H9 (cell line): ENCODE results near the gene DCC. TPM values are rescaled to one million over a fixed set of nuclear protein-coding genes. Genes with fewer than 3 reads are reported as not detected.

ENCODE experiments used
- DNase-seq: peaks from one replicate; pipeline ENCODE4 v3.0.0-alpha.2; 2017
- H2AFZ ChIP-seq: one replicate; pipeline ENCODE4 v1.6.1; 2013; ENCODE audit warnings: mild to moderate bottlenecking, low read length, control low read depth, moderate library complexity
- H2AK5ac ChIP-seq: 2 replicates; pipeline ENCODE4 v1.6.1; 2013; ENCODE audit warnings: low read length, control low read depth, mixed read lengths; ENCODE audit not compliant: insufficient read length
- H2BK120ac ChIP-seq: one replicate; pipeline ENCODE4 v1.6.1; 2013; ENCODE audit warnings: low read depth, mild to moderate bottlenecking, low read length, control low read depth, inconsistent platforms; ENCODE audit not compliant: poor library complexity, severe bottlenecking
- H2BK12ac ChIP-seq: 2 replicates; pipeline ENCODE4 v1.6.1; 2013; ENCODE audit warnings: low read length, control low read depth, mixed read lengths, low read depth; ENCODE audit not compliant: insufficient read length
- H2BK15ac ChIP-seq: 2 replicates; pipeline ENCODE4 v1.6.1; 2013; ENCODE audit warnings: low read depth, low read length, control low read depth
- H2BK20ac ChIP-seq: one replicate; pipeline ENCODE4 v1.6.1; 2013; ENCODE audit warnings: low read depth, mild to moderate bottlenecking, low read length, control low read depth, inconsistent platforms; ENCODE audit not compliant: poor library complexity, severe bottlenecking
- H2BK5ac ChIP-seq: 2 replicates; pipeline ENCODE4 v1.6.1; 2013; ENCODE audit warnings: low read length, control low read depth, mixed read lengths; ENCODE audit not compliant: insufficient read length
- H3K14ac ChIP-seq: 2 replicates; pipeline ENCODE4 v1.6.1; 2013; ENCODE audit warnings: low read length, control low read depth; ENCODE audit not compliant: insufficient read depth
- H3K18ac ChIP-seq: 2 replicates; pipeline ENCODE4 v1.6.1; 2013; ENCODE audit warnings: low read depth, mild to moderate bottlenecking, mixed read lengths, low read length, control low read depth; ENCODE audit not compliant: insufficient read length
- H3K23ac ChIP-seq: 2 replicates; pipeline ENCODE4 v1.6.1; 2013; ENCODE audit warnings: low read length, control low read depth, mixed read lengths, low read depth; ENCODE audit not compliant: insufficient read length
- H3K23me2 ChIP-seq: 2 replicates; pipeline ENCODE4 v1.6.1; 2013; ENCODE audit warnings: low read depth, mild to moderate bottlenecking, mixed read lengths, low read length, control low read depth; ENCODE audit not compliant: insufficient read length, poor library complexity, severe bottlenecking
- H3K27ac ChIP-seq: 2 replicates; pipeline ENCODE4 v1.5.1; 2013; ENCODE audit warnings: low read length, control low read depth, mixed read lengths, low read depth; ENCODE audit not compliant: insufficient read length
- H3K27me3 ChIP-seq: 2 replicates; pipeline ENCODE4 v1.6.1; 2013; ENCODE audit warnings: low read length, control low read depth, inconsistent platforms; ENCODE audit not compliant: insufficient read depth
- H3K4ac ChIP-seq: 2 replicates; pipeline ENCODE4 v1.6.1; 2013; ENCODE audit warnings: low read depth, mild to moderate bottlenecking, control low read depth, inconsistent platforms, low read length, moderate library complexity
- H3K4me1 ChIP-seq: 2 replicates; pipeline ENCODE4 v1.6.1; 2013; ENCODE audit warnings: low read length, control low read depth, inconsistent platforms; ENCODE audit not compliant: insufficient read depth
- H3K4me2 ChIP-seq: 2 replicates; pipeline ENCODE4 v1.6.1; 2013; ENCODE audit warnings: low read length, control low read depth, mixed read lengths; ENCODE audit not compliant: insufficient read length, insufficient read depth
- H3K56ac ChIP-seq: 2 replicates; pipeline ENCODE4 v1.6.1; 2013; ENCODE audit warnings: low read depth, mild to moderate bottlenecking, mixed read lengths, low read length, control low read depth; ENCODE audit not compliant: insufficient read length
- H3K79me1 ChIP-seq: 2 replicates; pipeline ENCODE4 v1.6.1; 2013; ENCODE audit warnings: low read depth, mild to moderate bottlenecking, moderate library complexity, low read length, control low read depth, inconsistent platforms; ENCODE audit not compliant: insufficient read depth, poor library complexity, severe bottlenecking
- H3K79me2 ChIP-seq: 2 replicates; pipeline ENCODE4 v1.6.1; 2013; ENCODE audit warnings: low read length, control low read depth, inconsistent platforms; ENCODE audit not compliant: insufficient read depth
- H3K9ac ChIP-seq: 2 replicates; pipeline ENCODE4 v1.6.1; 2013; ENCODE audit warnings: low read length, control low read depth, mixed read lengths; ENCODE audit not compliant: insufficient read length; ENCODE audit errors: extremely low read depth
- H3K9me3 ChIP-seq: one replicate; pipeline ENCODE4 v1.6.1; 2013; ENCODE audit warnings: low read depth, low read length, inconsistent platforms; ENCODE audit not compliant: control insufficient read depth
- H3T11ph ChIP-seq: one replicate; pipeline ENCODE4 v1.6.1; 2013; ENCODE audit warnings: mild to moderate bottlenecking, low read length, control low read depth, inconsistent platforms
- H4K20me1 ChIP-seq: one replicate; pipeline ENCODE4 v1.6.1; 2013; ENCODE audit not compliant: control insufficient read depth, insufficient read length, insufficient read depth
- H4K5ac ChIP-seq: 2 replicates; pipeline ENCODE4 v1.6.1; 2013; ENCODE audit warnings: low read depth, mild to moderate bottlenecking, mixed read lengths, low read length, control low read depth; ENCODE audit not compliant: insufficient read length
- H4K8ac ChIP-seq: replicated peaks from 2 replicates; pipeline ENCODE4 v1.6.1; 2013; ENCODE audit warnings: low read length, control low read depth, mixed read lengths, low read depth; ENCODE audit not compliant: insufficient read length
- H4K91ac ChIP-seq: 2 replicates; pipeline ENCODE4 v1.6.1; 2013; ENCODE audit warnings: low read depth, mild to moderate bottlenecking, moderate library complexity, mixed read lengths, low read length, control low read depth; ENCODE audit not compliant: insufficient read length
- H3K27ac Mint-ChIP-seq, 3 experiments: 2 replicates in 2 of 3; 3 replicates in 1 of 3; pipeline ENCODE4 v1.8.0; 2020 to 2021; ENCODE audit warnings: mixed read lengths in 3 of 3, mild to moderate bottlenecking in 1 of 3, moderate library complexity in 1 of 3
- H3K27me3 Mint-ChIP-seq: 2 replicates; pipeline ENCODE4 v1.8.0; 2021; ENCODE audit warnings: low read depth, mild to moderate bottlenecking, moderate library complexity, mixed read lengths
- H3K36me3 Mint-ChIP-seq, 3 experiments: 2 replicates in 2 of 3; 3 replicates in 1 of 3; pipeline ENCODE4 v1.8.0; 2020 to 2021; ENCODE audit warnings: low read depth in 3 of 3, mixed read lengths in 3 of 3; ENCODE audit not compliant: insufficient read depth in 1 of 3
- H3K4me1 Mint-ChIP-seq, 2 experiments: 2 replicates each; pipeline ENCODE4 v1.8.0; 2020; ENCODE audit warnings: mixed read lengths in 2 of 2
- H3K4me3 Mint-ChIP-seq, 2 experiments: 2 replicates in 1 of 2; 3 replicates in 1 of 2; pipeline ENCODE4 v1.8.0; 2020 to 2021; ENCODE audit warnings: mild to moderate bottlenecking in 2 of 2, mixed read lengths in 2 of 2, moderate library complexity in 1 of 2
- H3K9me3 Mint-ChIP-seq, 2 experiments: 2 replicates in 1 of 2; 3 replicates in 1 of 2; pipeline ENCODE4 v1.8.0; 2020; ENCODE audit warnings: mild to moderate bottlenecking in 2 of 2, mixed read lengths in 2 of 2, moderate library complexity in 1 of 2
- WGBS: extraction: QIAGEN DNeasy Blood & Tissue Kit; methylation state at CpG from one replicate; pipeline ENCODE4 v1.1.7; 2013; ENCODE audit warnings: missing lambda C conversion rate, low lambda C conversion rate, mixed read lengths; ENCODE audit not compliant: insufficient read length; ENCODE audit errors: extremely low coverage; 5-methylcytosine and 5-hydroxymethylcytosine counted together
- total RNA-seq: library from RNA; stranded (reverse); gene quantifications from 2 replicates; pipeline ENCODE4 v1.2.1, GENCODE V29; 2021
- TF ChIP-seq, protein P1 (sequence below): fragments of 200-600 bp; sonication (generic); conservative IDR thresholded peaks from 3 replicates; pipeline ENCODE4 v1.8.0; 2021; ENCODE audit warnings: antibody characterized with exemption, mild to moderate bottlenecking

Gene DCC
- total RNA-seq, 1 experiment from 2014 or later, result 0.35 TPM

DNA sequence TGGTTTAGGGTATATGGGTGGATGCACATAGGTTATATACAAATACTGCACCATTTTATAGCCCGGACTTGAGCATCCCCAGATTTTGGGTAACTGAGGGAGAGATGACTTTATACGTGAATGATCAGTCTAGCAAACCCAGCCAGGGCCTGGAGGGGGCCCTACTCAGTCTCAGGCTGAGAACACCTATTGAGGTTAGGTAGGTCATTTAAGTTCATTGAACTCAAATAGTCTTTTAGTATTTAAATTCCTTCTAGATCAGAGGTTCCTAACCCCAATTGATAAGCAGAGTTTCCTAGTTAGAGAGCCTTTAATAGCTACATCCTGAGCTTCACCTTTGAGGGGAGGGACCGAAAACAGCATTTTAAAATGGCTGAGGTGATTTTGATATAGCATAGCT lies 487.0 kb downstream of the DCC start:
- Histone ChIP-seq H3K27me3 (peaks cover 14% of the 10 kb centered on the region; the same call in 1 of the 2 replicates), H4K5ac (no peak overlapping the region), H4K20me1 (no peaks in the 10 kb centered on the region), H2BK15ac (no peak overlapping the region), H2AFZ (no peak overlapping the region), H2BK5ac (no peak overlapping the region), H3K9ac (no peak overlapping the region), H3K79me2 (no peaks in the 10 kb centered on the region), H4K8ac (no peak overlapping the region), H3K79me1 (no peaks in the 10 kb centered on the region), H3K23ac (no peak overlapping the region), H4K91ac (no peak overlapping the region), H3K4ac (no peak overlapping the region), H3K4me1 (no peaks in the 10 kb centered on the region), H3K9me3 (no peaks in the 10 kb centered on the region), H3T11ph (no peak overlapping the region), H3K18ac (no peak overlapping the region), H3K4me2 (no peak overlapping the region), H2BK120ac (no peak overlapping the region), H3K27ac (no peak overlapping the region), H2AK5ac (no peak overlapping the region), H2BK12ac (no peak overlapping the region), H3K14ac (no peak overlapping the region), H2BK20ac (no peak overlapping the region), H3K56ac (no peak overlapping the region), H3K23me2 (no peaks in the 10 kb centered on the region)
- Mint-ChIP-seq H3K27me3 (peaks cover 99% of the 10 kb centered on the region), H3K4me1 (no peaks in the 10 kb centered on the region), H3K36me3 (no peaks in the 10 kb centered on the region; a peak in 1 of 7 replicates), H3K9me3 (peaks cover 0 to 4% of the 10 kb centered on the region in 2 experiments; a peak in 2 of 5 replicates), H3K4me3 (no peak overlapping the region), H3K27ac (no peak overlapping the region)
- no CpG with 5 or more reads among the region's 3 CpGs for WGBS
- TF ChIP-seq, protein P1, sequence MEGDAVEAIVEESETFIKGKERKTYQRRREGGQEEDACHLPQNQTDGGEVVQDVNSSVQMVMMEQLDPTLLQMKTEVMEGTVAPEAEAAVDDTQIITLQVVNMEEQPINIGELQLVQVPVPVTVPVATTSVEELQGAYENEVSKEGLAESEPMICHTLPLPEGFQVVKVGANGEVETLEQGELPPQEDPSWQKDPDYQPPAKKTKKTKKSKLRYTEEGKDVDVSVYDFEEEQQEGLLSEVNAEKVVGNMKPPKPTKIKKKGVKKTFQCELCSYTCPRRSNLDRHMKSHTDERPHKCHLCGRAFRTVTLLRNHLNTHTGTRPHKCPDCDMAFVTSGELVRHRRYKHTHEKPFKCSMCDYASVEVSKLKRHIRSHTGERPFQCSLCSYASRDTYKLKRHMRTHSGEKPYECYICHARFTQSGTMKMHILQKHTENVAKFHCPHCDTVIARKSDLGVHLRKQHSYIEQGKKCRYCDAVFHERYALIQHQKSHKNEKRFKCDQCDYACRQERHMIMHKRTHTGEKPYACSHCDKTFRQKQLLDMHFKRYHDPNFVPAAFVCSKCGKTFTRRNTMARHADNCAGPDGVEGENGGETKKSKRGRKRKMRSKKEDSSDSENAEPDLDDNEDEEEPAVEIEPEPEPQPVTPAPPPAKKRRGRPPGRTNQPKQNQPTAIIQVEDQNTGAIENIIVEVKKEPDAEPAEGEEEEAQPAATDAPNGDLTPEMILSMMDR, result peak; percentile 24; the same call in 2 of the 3 replicates
- DNase-seq, result peak; percentile 30
